A673 (cell line): Measurements from ENCODE around the gene MYOZ2. TPM values are rescaled to one million over a fixed set of nuclear protein-coding genes. Genes with fewer than 3 reads are reported as not detected.

Experiments used
- BruUV-seq: library from RNA; stranded (reverse); fragments of 400-500 nt; replicated peaks from 2 replicates; lab custom pipeline; 2021; lab: Mats Ljungman, UMichigan
- CTCF ChIA-PET: fragments of 300-600 bp; sonication (Branson Sonifier 250); formaldehyde crosslinking; loops from one replicate; lab custom pipeline; 2022; ENCODE audit warnings: antibody characterized with exemption; lab: Charles Lee
- POLR2A ChIA-PET: fragments of 300-600 bp; sonication (Branson Sonifier 250); formaldehyde crosslinking; loops from one replicate; lab custom pipeline; 2022; ENCODE audit warnings: antibody characterized with exemption; ENCODE audit not compliant: low non-redundant PET; lab: Charles Lee
- DNase-seq: peaks from one replicate; pipeline ENCODE4 v3.0.0-alpha.2; 2015; ENCODE audit warnings: low spot score
- H3K27ac ChIP-seq: fragments of 200-600 bp; sonication (generic); 2 replicates; pipeline ENCODE4 v1.5.1; 2016; ENCODE audit warnings: mixed run types, low read depth, mild to moderate bottlenecking, mixed read lengths, antibody characterized with exemption, low read length; ENCODE audit not compliant: poor library complexity, severe bottlenecking
- H3K27me3 ChIP-seq: fragments of 200-600 bp; sonication (generic); replicated peaks from 2 replicates; pipeline ENCODE4 v1.6.1; 2017; ENCODE audit warnings: mixed run types, low read depth, mild to moderate bottlenecking, mixed read lengths, antibody characterized with exemption, low read length; ENCODE audit not compliant: insufficient read depth, poor library complexity
- H3K36me3 ChIP-seq: fragments of 200-600 bp; sonication (generic); 2 replicates; pipeline ENCODE4 v1.6.1; 2016; ENCODE audit warnings: mixed run types, mild to moderate bottlenecking, mixed read lengths, antibody characterized with exemption, low read length; ENCODE audit not compliant: insufficient read depth, poor library complexity, severe bottlenecking
- H3K4me1 ChIP-seq: fragments of 200-600 bp; sonication (generic); 2 replicates; pipeline ENCODE4 v1.6.1; 2017; ENCODE audit warnings: mixed run types, mild to moderate bottlenecking, mixed read lengths, antibody characterized with exemption, low read length; ENCODE audit not compliant: insufficient read depth, poor library complexity, severe bottlenecking
- H3K4me3 ChIP-seq: fragments of 200-600 bp; sonication (generic); 2 replicates; pipeline ENCODE4 v1.5.1; 2016; ENCODE audit warnings: low read depth, mixed run types, mild to moderate bottlenecking, mixed read lengths, low read length; ENCODE audit not compliant: poor library complexity, severe bottlenecking
- H3K9me3 ChIP-seq: fragments of 200-600 bp; sonication (generic); 2 replicates; pipeline ENCODE4 v1.6.1; 2016; ENCODE audit warnings: mixed run types, low read depth, mild to moderate bottlenecking, mixed read lengths, antibody characterized with exemption, low read length; ENCODE audit not compliant: poor library complexity, severe bottlenecking
- EZH2 ChIP-seq: fragments of 200-600 bp; sonication (generic); IDR thresholded peaks from 2 replicates; pipeline ENCODE4 v1.6.1; 2017; ENCODE audit warnings: borderline replicate concordance, low read depth, mild to moderate bottlenecking, mixed read lengths, antibody characterized with exemption, low read length; ENCODE audit not compliant: poor library complexity, severe bottlenecking
- intact Hi-C: fragments of 100-400 bp; cut with micrococcal nuclease; formaldehyde crosslinking; loops from one replicate; pipeline ENCODE4 v1.10.0; 2022; ENCODE audit not compliant: unreplicated experiment
- total RNA-seq: library from RNA; stranded (reverse); gene quantifications from 2 replicates; pipeline ENCODE4 v1.2.3, GENCODE V29; 2021
- TF ChIP-seq, protein P1 (sequence below): fragments of 300-800, 200-600 bp; sonication (generic); conservative IDR thresholded peaks from 2 replicates; pipeline ENCODE4 v1.5.1; 2017; ENCODE audit warnings: low read depth, mild to moderate bottlenecking, antibody characterized with exemption, low read length, moderate library complexity, mixed read lengths

Gene MYOZ2
- total RNA-seq, 1 experiment from 2014 or later, result not detected

DNA sequence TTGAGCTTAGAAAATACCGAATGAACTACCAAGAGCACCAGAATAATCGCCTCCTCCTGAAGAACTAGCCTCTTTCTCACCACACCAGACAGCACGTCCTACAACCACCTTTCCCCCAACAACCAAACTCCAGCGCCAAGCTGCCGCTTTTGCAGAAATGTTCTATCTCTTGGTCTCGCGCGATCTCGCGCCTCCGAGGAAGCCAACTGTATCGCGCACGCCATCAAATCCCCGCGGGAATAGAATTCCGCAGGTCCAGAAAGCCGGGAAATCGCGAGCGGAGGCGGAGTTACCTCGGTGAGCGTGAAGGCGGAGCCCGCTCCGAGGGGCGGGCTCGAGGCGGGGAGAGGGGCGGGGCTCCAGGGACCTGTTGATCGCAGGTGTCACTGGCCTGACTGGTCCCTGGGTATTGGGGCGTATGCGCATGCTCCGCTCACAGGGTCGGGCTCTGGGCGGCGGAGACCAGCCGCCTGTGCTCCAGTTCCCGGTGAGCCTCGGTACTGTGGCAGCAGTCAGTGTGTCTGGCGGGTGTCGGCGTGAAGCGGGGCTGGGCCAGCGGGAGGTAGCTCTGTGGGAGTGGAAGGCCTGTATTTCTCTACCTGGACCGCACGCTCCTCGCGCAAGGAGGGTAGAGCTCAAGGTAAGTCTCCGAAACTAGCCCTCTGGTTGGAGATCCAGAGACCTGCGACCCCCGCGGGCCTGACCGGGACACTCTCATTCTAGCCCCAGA is 76.8 kb downstream of the MYOZ2 start, which contains the start of gene USP53:
USP53 (plus strand) TSS at position 480 of the 730 bp plus-strand sequence. CDS start 27,047 bp downstream, outside the sequence.
- no peak for TF ChIP-seq EZH2
- BruUV-seq, result no TSS peak
- peak; percentile 99 for DNase-seq

DNA sequence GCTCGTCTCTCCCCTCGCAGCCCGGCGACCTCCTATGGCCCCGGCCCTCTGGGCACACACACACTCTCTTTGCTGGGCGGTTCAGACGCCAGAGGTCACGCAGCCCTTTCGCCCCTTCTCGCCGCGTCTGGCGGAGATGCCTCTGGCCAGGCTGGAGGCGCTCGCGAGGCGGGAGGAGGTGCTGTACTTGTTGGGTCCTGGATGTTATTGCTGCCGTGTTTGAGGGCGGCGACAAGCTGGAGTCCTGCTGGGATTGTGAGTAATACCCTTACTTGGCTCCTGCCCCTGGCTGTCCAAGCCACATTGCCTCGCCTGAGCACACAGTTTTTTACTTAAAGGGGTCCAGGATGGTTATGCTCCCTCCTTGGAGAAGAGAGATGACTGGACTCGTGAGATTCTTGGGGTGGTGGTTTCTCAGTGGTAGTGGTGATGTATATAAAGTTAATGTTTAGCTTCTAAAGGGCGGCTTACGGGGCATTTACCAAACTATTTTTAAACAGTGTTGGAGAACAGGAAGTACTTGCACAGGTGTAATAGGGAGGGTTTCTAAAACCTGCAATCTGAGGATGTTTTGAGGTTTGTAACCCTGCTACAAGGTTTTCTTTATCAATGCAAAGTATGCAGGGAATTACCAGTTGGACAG is 77.5 kb downstream of the MYOZ2 start:
- ChIA-PET POLR2A (interaction anchor here (0.6 kb wide), 1 partner anchor 1027 kb away, joined by 3 read pairs; no protein-coding TSS in a partner anchor), CTCF (no interaction called here)
- H3K27ac ChIP-seq, result peak overlapping the region; percentile 77
- peaks cover 6% of the 10 kb centered on the region for H3K4me1 ChIP-seq
- no peaks in the 10 kb centered on the region for H3K9me3 ChIP-seq
- DNase-seq, result peak; percentile 89
- peak overlapping the region; percentile 62 for H3K4me3 ChIP-seq
- TF ChIP-seq, protein P1, sequence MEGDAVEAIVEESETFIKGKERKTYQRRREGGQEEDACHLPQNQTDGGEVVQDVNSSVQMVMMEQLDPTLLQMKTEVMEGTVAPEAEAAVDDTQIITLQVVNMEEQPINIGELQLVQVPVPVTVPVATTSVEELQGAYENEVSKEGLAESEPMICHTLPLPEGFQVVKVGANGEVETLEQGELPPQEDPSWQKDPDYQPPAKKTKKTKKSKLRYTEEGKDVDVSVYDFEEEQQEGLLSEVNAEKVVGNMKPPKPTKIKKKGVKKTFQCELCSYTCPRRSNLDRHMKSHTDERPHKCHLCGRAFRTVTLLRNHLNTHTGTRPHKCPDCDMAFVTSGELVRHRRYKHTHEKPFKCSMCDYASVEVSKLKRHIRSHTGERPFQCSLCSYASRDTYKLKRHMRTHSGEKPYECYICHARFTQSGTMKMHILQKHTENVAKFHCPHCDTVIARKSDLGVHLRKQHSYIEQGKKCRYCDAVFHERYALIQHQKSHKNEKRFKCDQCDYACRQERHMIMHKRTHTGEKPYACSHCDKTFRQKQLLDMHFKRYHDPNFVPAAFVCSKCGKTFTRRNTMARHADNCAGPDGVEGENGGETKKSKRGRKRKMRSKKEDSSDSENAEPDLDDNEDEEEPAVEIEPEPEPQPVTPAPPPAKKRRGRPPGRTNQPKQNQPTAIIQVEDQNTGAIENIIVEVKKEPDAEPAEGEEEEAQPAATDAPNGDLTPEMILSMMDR, result peak; percentile 49
- no peak for TF ChIP-seq EZH2
- H3K27me3 ChIP-seq, result no peaks in the 10 kb centered on the region
- intact Hi-C loops, result loop anchor here (5.0 kb wide), 1 partner anchor 171 kb away; no protein-coding TSS in a partner anchor
- BruUV-seq, result TSS peak; percentile 38
- H3K36me3 ChIP-seq, result no peaks in the 10 kb centered on the region

More for the DNA sequence above, 76.8 kb downstream of the MYOZ2 start, which contains the start of gene USP53:
- H3K4me3 ChIP-seq, result peak within 1 kb of the TSS; percentile 62
- H3K36me3 ChIP-seq, result no peaks in the 10 kb centered on the region
- intact Hi-C loops, result loop anchor here (5.0 kb wide), 1 partner anchor 170 kb away; no protein-coding TSS in a partner anchor
- H3K27ac ChIP-seq, result peak within 1 kb of the TSS; percentile 77
- no peaks in the 10 kb centered on the region for H3K9me3 ChIP-seq
- POLR2A ChIA-PET, result interaction anchor here (0.6 kb wide), 1 partner anchor 1028 kb away, joined by 3 read pairs; no protein-coding TSS in a partner anchor
- peaks cover 6% of the 10 kb centered on the region for H3K4me1 ChIP-seq
- no peaks in the 10 kb centered on the region for H3K27me3 ChIP-seq
- CTCF ChIA-PET, result no interaction called here

DNA sequence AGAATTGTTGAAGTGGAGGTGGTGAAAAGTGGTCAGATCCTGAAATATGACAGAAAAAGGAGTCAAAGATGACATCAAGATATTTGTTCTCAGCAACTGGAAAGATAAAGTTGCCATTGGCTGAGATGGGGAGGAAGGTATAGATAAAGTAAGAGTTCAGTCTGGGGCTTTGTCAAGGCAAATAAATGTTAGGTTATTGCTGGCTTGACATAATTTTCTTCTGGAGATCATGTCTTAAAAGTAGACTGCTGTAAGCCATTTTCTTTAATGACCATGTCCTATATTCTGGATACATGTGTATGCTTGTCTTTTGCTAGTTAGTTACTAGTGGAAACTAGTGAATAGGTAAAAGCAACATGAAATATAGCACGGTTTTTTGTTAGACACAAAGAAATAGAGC is 82.5 kb downstream of the MYOZ2 start:
- H3K4me3 ChIP-seq, result no peak overlapping the region
- no TSS peak for BruUV-seq
- H3K9me3 ChIP-seq, result peaks cover 2% of the 10 kb centered on the region
- TF ChIP-seq EZH2, result no peak
- TF ChIP-seq, protein P1, result no peak
- intact Hi-C loops, result no loop called here
- POLR2A ChIA-PET, result no interaction called here
- CTCF ChIA-PET, result no interaction called here
- peaks cover 6% of the 10 kb centered on the region for H3K4me1 ChIP-seq
- no peak for DNase-seq
- H3K36me3 ChIP-seq, result no peaks in the 10 kb centered on the region
- no peak overlapping the region for H3K27ac ChIP-seq
- H3K27me3 ChIP-seq, result no peaks in the 10 kb centered on the region
